ENCODE data around the gene TYMS. TPM values are rescaled to one million over a fixed set of nuclear protein-coding genes. Genes with fewer than 3 reads are reported as not detected.
"Not testable (repeated sequence)": the region's sequence is repeated elsewhere in the genome, so short reads cannot be mapped to it uniquely, and the experiment has no call there.

Gene TYMS
- total and polyA plus RNA-seq, 10 donors, result 4.4 to 24.7 (median 14.4) TPM

GRCh38 chr18:680392-680791 lies 22.9 kb downstream of the TYMS start:
- intact Hi-C loops (cut with DNase I; ENCODE audit: low total_unique reads), result no loop called here
- 91 to 99% (median 94%) methylated on average over 4 of the region's 4 CpGs for WGBS, 5 donors
- peaks cover 0 to 98% (median 41%) of the 10 kb centered on the region in 6 donors for H3K36me3 ChIP-seq
- TF ChIP-seq POLR2A (IDR thresholded peaks at IDR 0.05), result no peak
- TF ChIP-seq POLR2AphosphoS5 (IDR thresholded peaks at IDR 0.05), result no peak
- TF ChIP-seq CTCF (IDR thresholded peaks at IDR 0.05 in 8 of 11, conservative IDR thresholded peaks at IDR 0.05 in 3 of 11), result no peak
- no peak overlapping the region for H3K4me3 ChIP-seq
- H3K4me1 ChIP-seq, result peaks cover 0 to 3% (median 0%) of the 10 kb centered on the region in 6 donors
- no peaks in the 10 kb centered on the region for H3K27me3 ChIP-seq (replicated peaks in 1 of 7)
- H3K9me3 ChIP-seq, result no peaks in the 10 kb centered on the region
- no peak for DNase-seq
- no peak overlapping the region for H3K27ac ChIP-seq

- Histone ChIP-seq H3K27me3 (replicated peaks in 1 of 7) (no peaks in the 10 kb centered on the region), H3K9me3 (no peaks in the 10 kb centered on the region), H3K36me3 (peaks cover 0 to 98% (median 39%) of the 10 kb centered on the region in 6 donors), H3K4me1 (peaks cover 0 to 3% (median 0%) of the 10 kb centered on the region in 6 donors), H3K4me3 (no peak overlapping the region), H3K27ac (no peak overlapping the region)
- TF ChIP-seq CTCF (IDR thresholded peaks at IDR 0.05 in 8 of 11, conservative IDR thresholded peaks at IDR 0.05 in 3 of 11), result no peak
- TF ChIP-seq POLR2A (IDR thresholded peaks at IDR 0.05), result no peak
- TF ChIP-seq POLR2AphosphoS5 (IDR thresholded peaks at IDR 0.05), result no peak
- WGBS, 5 donors, result 42 to 70% (median 55%) methylated on average over 5 of the region's 5 CpGs
- intact Hi-C loops (cut with DNase I; ENCODE audit: low total_unique reads), result no loop called here
- no peak for DNase-seq
Observed at GRCh38 chr18:681985-682384, 24.5 kb downstream of the TYMS start.

GRCh38 chr18:682416-682815 lies 25.0 kb downstream of the TYMS start:
- H3K27ac ChIP-seq; DNase-seq; H3K4me3 ChIP-seq; H3K9me3 ChIP-seq; H3K4me1 ChIP-seq; intact Hi-C loops (cut with DNase I; ENCODE audit: low total_unique reads); H3K27me3 ChIP-seq (replicated peaks in 1 of 7): not testable (repeated sequence)
- H3K36me3 ChIP-seq, result peaks cover 0 to 98% (median 40%) of the 10 kb centered on the region in 6 donors
- 88 to 94% (median 90%) methylated on average over 9 of the region's 9 CpGs for WGBS, 5 donors

- no peak overlapping the region for H3K27ac ChIP-seq
- peaks cover 0 to 97% (median 36%) of the 10 kb centered on the region in 6 donors for H3K36me3 ChIP-seq
- TF ChIP-seq POLR2AphosphoS5 (IDR thresholded peaks at IDR 0.05) (no peak), CTCF (IDR thresholded peaks at IDR 0.05 in 8 of 11, conservative IDR thresholded peaks at IDR 0.05 in 3 of 11) (no peak), POLR2A (IDR thresholded peaks at IDR 0.05) (no peak)
Observed at GRCh38 chr18:682833-683232, 25.4 kb downstream of the TYMS start.

GRCh38 chr18:683531-683930 lies 26.1 kb downstream of the TYMS start:
- H3K4me1 ChIP-seq, result peaks cover 0 to 3% (median 0%) of the 10 kb centered on the region in 6 donors
- intact Hi-C loops (cut with DNase I; ENCODE audit: low total_unique reads), result no loop called here
- no peaks in the 10 kb centered on the region for H3K27me3 ChIP-seq (replicated peaks in 1 of 7)
- no peak for DNase-seq
- peak in 1 of 3 donors; percentile 1 for TF ChIP-seq POLR2AphosphoS5 (IDR thresholded peaks at IDR 0.05)
- no peak for TF ChIP-seq CTCF (IDR thresholded peaks at IDR 0.05 in 8 of 11, conservative IDR thresholded peaks at IDR 0.05 in 3 of 11)
- peaks cover 0 to 90% (median 30%) of the 10 kb centered on the region in 6 donors for H3K36me3 ChIP-seq
- 85 to 100% (median 86%) methylated on average over 3 to 5 of the region's 5 CpGs for WGBS, 5 donors
- H3K9me3 ChIP-seq, result no peaks in the 10 kb centered on the region
- H3K4me3 ChIP-seq, result no peak overlapping the region
- no peak overlapping the region for H3K27ac ChIP-seq

More at GRCh38 chr18:682833-683232, 25.4 kb downstream of the TYMS start:
- no peak for DNase-seq
- no peak overlapping the region for H3K4me3 ChIP-seq
- no peaks in the 10 kb centered on the region for H3K9me3 ChIP-seq
- no peaks in the 10 kb centered on the region for H3K27me3 ChIP-seq (replicated peaks in 1 of 7)
- intact Hi-C loops (cut with DNase I; ENCODE audit: low total_unique reads), result no loop called here
- peaks cover 0 to 3% (median 0%) of the 10 kb centered on the region in 6 donors for H3K4me1 ChIP-seq
